GM15510 (cell line): ENCODE data around the gene MALRD1.

Experiments used
- POLR2A ChIP-seq: IDR thresholded peaks from 3 replicates; pipeline ENCODE4 v1.6.1; 2011; ENCODE audit warnings: borderline replicate concordance; ENCODE audit not compliant: insufficient read length; ENCODE audit errors: extremely low read depth

The MALRD1 gene

DNA sequence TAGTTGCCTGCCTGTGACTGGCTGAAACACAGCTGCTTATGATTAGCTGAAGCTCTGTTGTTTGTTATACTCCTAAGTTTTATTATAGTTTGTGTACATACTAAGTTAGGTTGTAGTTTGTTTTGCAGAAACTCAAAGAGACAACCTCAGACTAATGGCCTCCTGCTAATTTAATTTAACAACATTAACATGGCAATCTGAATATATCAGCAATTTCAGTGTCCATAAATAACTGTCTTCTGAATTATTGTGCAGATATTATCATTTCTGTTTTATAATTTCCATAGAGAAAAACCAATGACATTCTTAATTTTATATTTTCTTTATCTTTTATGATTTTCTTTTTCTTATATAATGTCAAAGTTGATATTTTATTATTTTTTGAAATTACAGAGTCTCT lies 469.5 kb downstream of the MALRD1 start:
- TF ChIP-seq POLR2A, result no peak

DNA sequence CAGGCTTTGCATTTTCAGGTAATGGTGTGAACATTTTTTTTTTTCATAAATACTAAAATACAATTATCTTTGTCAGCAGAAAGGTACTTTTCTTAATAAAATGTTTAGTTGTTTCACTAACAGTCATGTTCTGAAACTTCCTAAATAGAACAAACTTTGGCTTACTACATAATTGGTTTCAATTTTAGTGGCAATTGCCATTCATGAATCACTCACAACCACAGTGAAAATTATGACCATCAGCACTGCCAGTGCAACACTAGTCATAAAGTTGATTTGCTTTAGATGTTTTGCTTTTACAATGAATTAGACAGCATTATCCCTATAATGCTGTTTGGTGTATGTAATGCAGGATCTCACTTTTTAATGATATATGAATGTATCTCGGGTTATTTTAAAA lies 470.0 kb downstream of the MALRD1 start:
- no peak for TF ChIP-seq POLR2A

DNA sequence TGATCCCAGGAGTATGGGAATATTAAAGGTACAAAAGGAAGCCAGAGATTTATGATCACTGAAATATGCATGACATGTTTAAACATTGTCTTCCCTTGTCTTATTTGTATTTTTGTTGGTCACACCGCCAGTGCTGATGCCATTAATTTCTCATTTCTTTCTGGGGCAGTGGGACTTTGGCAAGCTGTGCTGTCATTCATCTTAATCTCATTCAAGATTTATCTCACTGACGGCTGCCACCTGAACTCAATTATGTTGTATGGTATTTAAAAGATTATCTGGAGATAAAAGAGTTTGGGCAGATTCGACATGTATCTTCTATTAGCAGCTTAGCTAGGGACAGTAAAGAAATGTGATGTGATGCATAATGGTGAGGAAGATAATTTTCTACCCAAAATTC lies 482.7 kb downstream of the MALRD1 start:
- TF ChIP-seq POLR2A, result no peak

DNA sequence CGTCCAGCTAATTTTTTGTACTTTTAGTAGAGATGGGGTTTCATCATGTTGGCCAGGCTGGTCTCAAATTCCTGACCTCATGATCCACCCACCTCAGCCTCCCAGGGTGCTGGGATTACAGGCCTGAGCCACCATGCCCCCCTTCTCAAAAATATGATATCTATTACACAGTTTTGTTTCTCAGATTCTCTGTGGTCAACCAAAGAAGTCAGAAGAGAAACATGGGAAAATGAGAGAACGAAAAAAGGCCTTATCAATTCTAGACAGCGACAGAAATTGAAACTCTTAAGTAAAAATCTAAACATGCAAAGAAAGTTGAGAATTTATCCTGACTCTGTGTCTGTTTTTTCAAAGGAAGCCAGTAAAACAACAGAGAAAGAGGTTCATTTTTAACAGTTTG lies 483.8 kb downstream of the MALRD1 start:
- TF ChIP-seq POLR2A, result no peak

DNA sequence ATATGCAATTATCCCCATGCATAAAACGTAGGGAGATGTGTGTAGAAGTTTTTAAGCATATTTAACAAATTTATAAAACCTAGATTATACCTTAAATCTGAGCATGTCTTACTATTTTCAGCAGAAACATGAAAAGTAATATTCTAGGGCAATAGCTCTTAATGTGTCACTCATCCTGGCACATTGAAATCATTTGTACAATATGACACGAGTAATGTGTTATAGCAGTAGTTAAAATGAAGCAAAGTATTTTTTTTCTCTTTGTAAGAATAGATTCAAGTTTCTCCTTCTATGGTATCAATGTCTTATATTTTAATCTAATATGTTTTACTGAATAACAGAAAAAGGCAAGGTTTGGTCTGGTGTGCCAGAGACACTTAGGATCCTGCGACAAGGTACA lies 492.7 kb downstream of the MALRD1 start:
- no peak for TF ChIP-seq POLR2A

DNA sequence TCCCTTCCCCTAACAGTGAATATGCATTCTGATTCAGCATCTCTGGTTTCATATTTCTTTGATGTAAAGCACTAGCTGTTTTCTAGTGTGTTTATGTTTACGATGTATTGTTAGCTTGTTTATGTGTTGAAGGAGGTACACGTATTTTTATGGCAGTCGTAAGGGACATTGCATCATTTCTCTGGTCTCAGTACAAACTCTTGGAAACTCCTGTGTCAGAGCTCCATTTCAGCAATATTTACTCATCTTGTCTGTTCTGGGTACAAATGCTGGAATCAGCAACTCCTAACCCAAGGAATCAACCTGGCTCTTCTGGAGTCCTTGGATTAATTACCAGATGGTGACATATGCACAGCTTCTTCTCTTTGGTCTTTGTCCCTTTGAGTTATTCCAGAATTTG lies 497.6 kb downstream of the MALRD1 start:
- TF ChIP-seq POLR2A, result no peak

DNA sequence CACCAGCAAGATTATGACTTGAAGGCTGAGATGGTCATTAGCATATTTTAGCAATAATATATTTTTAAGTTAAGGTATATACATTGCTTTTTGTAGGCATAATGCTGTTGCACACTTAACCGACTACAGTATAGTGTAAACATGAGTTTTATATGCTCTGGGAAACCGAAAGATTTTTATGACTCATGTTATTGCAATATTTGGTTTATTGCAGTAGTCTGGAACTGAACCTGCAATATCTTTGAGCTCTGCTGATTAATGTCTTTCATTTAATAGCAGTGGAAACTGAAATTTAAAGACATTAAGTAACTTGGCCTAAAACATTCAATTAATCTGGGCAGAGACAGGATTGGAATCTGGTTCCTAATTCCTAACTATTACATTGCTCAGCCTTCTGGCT lies 500.9 kb downstream of the MALRD1 start:
- TF ChIP-seq POLR2A, result no peak

DNA sequence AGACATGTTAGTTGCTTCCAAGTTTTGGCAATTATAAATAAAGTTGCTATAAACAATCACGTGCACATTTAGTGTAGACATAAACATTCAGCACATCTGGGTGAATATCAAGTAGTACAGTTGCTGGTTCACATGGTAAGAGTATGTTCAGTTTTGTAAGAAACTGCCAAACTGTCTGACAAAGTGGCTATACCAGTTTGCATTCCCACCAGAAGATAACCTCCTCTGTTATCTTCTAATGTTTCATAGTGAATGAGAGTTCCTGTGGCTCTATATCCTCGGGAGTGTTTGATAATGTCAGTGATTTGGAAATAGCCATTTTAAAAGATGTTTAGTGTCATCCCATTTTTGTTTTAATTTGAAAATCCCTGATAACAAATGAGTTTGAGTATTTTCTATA lies 508.1 kb downstream of the MALRD1 start:
- no peak for TF ChIP-seq POLR2A

DNA sequence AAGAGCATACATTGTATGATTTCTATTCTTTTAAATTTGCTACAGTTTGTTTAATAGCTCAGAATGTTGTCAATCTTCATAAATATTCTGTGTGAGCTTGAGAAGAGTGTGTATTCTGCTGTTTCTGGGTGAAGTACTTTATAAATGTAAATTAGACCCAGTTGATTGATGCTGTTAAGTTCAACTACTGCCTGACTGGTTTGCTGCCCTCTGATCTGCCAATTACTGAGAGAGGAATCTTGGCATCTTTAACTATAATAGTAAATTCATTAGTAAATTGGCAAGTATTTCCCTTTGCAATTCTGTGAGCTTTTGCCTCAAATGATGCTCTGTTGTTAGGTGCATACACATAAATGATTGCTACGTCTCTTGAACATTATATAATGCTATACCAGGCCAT lies 512.6 kb downstream of the MALRD1 start:
- TF ChIP-seq POLR2A, result no peak

DNA sequence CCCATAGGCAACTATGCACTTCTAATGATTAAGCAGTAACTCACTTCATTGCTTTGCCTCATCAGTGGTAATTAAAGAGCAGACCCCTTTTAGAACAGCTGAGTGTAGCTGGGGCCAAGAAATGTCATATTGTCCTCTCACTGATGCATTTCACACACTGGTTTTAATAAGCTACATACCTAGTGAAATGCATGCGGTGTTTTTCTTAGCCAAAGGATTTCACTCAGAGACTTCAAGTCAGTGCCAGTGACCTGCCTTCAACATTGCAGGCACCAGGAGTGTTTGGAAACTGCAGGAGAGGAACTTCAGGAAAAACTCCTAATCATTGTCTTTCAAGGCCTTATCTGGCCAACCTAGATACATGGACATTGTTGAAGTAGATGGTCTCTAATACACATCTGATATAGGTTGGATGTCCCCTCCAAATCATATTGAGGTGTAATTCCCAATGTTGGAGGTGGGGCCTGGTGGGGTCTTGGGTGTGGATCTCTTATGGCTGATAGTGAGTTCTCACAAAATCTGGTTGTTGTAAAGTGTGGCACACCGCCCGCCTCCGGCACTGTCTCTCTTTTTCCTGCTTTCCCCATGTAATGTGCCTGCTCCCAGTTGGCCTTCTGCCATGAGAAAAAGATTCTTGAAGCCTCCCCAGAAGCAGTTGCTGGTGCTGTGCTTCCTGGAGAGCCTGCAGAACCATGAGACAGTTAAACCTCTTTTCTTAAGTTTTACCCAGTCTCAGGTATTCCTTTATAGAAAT lies 515.0 kb downstream of the MALRD1 start:
- TF ChIP-seq POLR2A, result no peak

DNA sequence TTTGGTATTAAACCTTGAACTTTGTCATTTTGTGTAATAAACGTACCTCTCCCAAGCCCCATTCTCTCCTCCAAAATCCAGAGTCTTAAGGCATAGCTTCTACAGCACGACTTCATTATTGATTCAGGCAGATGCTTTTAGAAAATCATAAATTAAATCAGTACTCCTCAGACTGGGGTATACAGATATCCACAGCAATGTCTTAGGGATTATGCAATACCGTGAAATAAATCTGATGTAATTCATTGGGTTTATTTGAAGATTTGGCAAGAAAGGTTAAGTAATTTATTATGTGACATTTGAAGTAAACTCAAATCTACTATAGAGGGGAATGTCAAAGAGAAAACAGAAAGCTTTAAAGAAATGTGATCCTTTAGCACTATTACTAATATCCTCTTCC lies 521.5 kb downstream of the MALRD1 start:
- no peak for TF ChIP-seq POLR2A

DNA sequence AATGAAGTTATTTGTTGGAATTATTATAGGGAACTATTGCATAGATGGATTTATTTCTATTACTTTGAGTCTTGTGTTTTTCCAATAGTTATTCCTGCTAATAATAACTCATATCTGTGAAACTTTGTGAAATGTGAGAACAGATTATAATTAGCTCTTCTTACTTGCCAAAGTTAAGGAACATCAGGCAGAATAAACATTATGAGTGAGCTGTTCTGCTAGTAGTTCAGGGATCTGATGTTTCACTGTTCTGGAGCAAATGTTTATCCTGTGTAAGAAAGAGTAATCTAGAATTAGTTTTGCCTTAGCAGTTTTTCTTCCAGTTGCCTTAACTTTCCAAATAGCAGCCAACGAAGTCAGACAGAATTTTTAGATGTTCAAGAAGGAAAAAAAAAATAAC lies 522.4 kb downstream of the MALRD1 start:
- TF ChIP-seq POLR2A, result no peak

DNA sequence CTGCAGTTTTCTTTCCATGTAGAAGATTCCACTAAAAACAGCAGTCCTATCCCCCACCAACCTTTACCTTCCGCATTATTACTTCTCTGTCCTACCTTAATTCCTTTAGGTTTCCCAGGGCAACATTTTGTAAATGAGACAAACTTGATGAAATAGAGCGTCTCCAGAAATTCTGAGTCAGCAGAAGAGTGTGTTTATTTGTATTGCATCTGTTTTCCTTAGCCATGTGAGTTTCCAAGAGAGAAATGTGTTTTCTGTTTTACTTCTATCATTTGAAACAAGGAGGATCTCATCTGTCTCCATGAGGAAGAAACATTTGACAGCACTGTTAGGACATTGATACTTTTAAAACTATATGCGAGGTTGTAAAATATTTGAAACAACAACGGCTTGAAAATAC lies 523.5 kb downstream of the MALRD1 start:
- no peak for TF ChIP-seq POLR2A

DNA sequence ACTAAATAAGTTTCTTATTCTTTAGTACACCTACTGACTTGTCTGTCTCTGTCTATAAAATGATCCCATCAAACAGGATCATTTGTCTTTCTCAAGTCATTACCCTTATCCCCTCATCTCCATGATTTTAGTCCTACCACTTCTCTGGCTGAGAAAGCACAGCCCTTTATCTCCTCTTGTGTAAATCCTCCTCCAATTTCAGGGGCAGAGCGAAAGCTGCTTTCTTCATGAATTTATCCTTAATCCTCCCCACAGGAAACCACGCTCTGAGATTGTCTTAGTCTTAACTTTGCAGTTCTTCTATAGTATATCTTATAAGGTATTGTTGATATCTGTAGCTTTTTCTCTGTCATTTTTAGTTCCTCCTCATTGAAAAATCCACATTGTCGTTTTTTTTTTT lies 528.0 kb downstream of the MALRD1 start:
- no peak for TF ChIP-seq POLR2A

DNA sequence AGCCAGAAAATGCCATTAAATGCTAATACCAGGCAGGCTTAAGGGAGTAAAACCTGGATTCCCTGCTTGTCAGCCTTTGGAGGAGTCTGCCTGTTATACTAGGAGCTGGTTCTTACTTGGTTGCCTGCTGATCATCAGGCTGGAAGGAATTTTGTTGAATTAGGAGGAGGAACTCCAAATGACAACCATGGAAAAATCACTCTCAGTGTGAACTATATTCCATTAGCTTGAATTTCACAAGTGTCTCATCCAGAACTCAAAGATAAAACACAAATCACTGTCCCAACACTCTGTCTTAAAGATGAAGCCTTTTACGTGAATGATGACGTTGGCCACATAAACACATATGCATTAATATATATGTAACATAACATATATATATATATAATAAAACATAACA lies 528.8 kb downstream of the MALRD1 start:
- TF ChIP-seq POLR2A, result no peak

DNA sequence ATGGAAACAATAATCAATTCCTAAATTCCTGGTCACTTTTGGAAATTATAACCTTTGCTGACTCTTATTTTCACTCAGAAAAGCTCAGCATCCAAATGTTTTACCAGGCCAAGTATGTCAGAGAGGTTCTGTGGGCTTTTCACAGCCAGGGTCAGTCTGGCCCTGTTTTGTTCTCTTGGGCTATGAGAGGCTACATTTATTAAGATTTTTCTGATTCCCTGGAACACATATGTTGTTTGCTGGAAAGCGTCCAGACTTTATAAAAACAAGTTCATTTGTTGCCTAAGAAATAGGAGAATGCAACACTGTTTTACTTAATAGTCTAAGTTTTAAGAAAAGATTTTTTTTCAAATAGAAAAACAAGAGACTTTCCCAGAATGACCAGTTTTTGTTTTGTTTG lies 529.2 kb downstream of the MALRD1 start:
- TF ChIP-seq POLR2A, result no peak

DNA sequence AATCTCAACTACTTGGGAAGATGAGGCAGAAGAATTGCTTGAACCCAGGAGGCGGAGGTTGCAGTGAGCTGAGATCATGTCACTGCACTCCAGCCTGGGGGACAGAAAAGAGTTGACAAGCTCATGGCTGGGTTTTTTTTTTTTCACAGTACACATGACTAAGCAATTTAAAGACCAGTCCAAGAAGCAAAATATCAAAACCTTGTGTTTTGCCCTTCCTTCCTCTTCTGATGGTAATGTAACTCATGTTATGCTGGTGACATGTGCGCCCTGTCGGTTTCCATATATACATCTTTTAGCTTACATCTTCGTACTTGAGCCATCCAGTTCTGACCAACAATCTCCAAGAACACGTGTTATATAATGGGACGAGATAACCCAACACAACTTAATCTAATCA lies 530.0 kb downstream of the MALRD1 start:
- no peak for TF ChIP-seq POLR2A
